Activated CD4-positive, CD25-positive, alpha-beta regulatory T cell treated with anti-CD3 and anti-CD28 coated beads, Interleukin-2, amount 50 U/mL, for 16 hours (primary cell): ENCODE results near the gene PANX2.

ENCODE experiments used
- DNase-seq: peaks from one replicate; pipeline ENCODE4 v3.0.0-alpha.2; 2020; ENCODE audit warnings: low read depth, low spot score

The PANX2 gene

GRCh38 chr22:50184004-50184901, 13.7 kb downstream of the PANX2 start:
- no peak for DNase-seq

- DNase-seq: no peak
Observed at GRCh38 chr22:50184902-50185374, 14.4 kb downstream of the PANX2 start.

- DNase-seq: peak; percentile 73
Observed at GRCh38 chr22:50185375-50186087, 15.0 kb downstream of the PANX2 start, which contains the start of gene TRABD. Gene TRABD, plus strand, starts transcription at chr22:50185913. Its CDS starts 7,148 bp downstream, at chr22:50193061.

DNA sequence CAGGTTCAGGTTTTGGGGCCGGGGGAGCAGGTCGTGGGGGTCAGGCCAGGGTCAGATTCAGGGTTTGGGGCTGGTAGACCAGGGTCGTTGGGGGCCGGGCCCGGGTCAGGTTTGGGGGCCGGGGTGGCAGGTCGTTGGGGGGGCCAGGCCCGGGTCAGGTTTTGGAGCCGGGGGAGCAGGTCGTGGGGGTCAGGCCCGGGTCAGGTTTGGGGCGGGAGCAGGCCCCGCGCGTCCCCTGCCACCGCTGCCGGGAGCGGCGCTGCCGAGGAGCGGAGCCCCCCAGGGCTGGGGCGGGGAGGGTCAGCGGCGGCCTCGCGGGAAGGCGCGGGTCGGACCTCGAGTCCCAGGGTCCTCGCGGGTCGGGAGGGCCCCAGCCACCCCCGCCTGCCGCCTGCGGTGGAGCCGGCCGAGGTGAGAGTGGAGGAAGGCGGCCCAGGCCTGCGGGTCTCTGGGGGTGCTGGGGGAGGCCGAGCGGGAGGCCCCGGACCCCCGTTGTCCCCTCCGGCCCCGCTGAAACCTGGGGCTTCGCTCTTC, 15.7 kb downstream of the PANX2 start:
- DNase-seq: no peak

GRCh38 chr22:50186761-50187523, 16.4 kb downstream of the PANX2 start:
- no peak for DNase-seq

DNA sequence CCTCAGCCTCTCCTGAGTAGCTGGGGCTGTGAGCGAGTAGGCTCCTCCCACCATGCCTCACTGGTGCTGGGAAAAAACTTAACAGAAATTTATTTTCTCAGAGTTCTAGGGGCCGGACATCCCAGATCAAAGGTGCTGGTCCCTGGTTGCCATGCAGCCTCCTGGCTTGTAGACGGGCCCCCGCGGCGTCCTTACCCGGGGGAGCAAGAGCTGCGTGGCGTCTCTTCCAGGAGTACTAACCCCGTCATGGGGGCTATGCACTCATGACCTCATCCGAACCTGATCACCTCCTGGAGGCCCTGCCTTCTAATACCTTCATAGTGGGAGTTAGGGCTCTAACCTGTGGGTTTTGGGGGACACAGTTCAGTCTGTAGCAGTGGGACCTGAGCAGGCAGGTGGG, 17.8 kb downstream of the PANX2 start:
- DNase-seq: no peak

DNA sequence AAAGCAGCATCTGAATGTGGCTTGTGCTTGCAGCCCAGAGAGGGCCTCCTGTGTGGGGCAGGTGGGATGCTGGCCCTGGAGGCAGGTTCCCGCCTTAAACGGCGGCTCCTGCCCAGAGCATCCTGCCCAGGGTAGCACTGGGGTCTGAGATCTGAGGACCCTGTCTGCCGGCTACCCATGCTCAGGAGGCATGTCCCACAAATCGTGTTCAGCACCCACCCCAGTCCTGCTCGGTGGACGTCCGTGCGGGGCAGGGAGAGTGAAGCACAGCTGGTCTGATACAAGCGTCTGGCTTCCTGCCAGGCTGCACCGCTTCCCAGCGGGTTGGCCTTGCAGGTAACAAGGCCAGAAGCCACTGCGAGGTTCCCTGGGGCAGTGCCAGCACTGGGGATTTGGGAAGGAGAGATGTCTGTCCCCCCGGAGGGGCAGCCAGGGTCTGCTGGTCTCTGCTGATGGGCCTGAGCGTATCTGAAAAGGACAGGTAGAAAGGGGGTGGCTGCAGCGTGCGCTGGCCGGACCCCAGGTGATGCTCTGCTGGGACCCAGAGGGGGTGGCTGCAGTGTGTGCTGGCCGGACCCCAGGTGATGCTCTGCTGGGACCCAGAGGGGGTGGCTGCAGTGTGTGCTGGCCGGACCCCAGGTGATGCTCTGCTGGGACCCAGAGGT, 18.8 kb downstream of the PANX2 start:
- no peak for DNase-seq

GRCh38 chr22:50189849-50190181, 19.3 kb downstream of the PANX2 start:
- no peak for DNase-seq

DNA sequence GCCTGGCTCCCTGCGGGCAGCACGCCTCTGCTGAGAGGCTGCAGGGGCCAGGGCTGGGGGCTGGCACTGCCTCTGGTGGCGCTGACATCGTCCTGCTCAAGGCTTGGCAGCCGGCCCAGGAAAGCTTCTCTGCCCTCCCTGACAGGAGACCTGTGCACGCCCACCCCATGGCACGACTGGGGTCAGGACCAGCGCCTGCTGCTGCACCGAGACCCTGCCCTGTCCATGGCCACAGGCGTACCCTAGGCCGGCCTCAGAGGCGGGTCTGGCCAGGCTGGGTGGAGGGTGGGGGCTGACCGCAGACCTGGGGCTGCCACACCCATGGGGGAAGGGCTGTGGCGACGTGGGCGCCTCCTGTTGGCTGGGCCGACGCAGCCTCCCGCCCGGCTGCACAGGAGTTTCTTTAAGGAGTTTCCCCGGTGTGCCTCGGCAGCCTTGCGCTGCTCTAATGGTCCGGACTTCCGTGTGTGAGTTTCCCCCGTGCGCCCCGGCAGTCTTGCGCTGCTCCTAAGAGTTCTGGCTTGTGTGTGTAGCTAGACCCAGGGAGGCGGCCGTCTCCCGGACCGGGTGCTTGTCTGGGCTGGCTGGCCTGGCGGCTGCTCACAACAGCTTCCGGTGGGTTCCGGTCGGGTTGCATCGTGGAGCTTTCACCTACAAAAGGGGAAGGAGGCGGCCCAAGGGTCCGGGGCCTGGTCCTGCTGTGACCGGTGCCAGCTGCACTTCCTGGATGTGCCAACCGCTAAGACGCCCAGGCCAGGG, 19.8 kb downstream of the PANX2 start:
- DNase-seq: peak; percentile 53

GRCh38 chr22:50190941-50191741, 20.6 kb downstream of the PANX2 start:
- peak; percentile 59 for DNase-seq

GRCh38 chr22:50192436-50193204, 22.1 kb downstream of the PANX2 start:
- no peak for DNase-seq

DNA sequence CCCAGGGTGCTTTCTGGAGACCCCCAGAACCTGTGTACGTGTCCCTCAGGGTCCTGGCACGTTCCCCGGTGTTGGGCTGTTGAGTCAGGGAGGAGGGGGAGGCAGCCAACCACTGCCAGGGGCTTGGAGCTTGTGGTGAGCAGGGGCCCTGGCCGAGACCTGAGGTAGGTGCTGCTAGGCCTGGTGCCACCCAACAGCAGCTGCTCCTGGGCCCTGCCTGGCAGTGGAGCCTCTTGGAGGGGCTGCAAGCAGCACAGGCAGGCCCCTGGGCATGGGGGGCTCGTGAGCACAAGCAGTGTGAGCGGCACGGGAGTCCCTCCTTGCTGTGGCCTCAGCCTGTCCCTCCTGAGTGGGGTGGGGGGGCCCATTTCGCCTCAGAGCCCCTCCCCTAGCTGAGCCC, 23.1 kb downstream of the PANX2 start:
- no peak for DNase-seq

DNA sequence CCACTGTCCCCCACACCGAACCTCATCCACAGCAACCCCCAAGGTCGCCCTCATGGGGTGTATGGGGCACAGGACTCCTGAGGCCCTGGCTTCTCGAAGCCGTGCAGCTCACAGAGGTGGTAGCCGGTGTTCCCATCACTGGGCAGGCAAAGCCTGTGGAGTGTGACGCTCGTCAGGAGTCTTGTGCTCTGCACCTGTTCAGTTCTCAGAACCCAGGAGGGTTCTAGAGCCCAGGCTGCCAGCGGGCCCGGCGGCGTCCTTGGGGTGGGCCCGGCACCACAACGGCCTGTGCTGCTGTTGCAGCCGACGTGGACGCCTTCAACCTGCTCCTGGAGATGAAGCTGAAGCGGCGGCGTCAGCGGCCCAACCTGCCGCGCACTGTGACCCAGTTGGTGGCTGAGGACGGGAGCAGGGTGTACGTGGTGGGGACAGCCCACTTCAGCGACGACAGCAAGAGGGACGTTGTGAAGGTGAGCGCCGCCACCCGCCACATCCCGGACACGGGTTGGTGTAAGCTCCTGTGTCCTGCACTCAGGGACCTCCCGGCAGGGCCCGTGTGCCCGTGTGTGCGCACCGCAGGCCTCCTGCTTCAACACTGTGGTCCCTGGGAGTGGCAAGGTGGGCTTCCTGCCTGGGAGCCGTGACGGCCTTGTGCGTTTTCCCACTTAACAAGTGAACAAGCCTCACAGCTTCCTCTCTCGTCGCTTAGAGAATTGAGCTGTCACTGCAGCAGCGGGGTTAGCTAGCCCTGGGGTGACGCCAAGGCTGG, 23.7 kb downstream of the PANX2 start:
- no peak for DNase-seq

- no peak for DNase-seq
Observed at GRCh38 chr22:50196256-50196655, 25.7 kb downstream of the PANX2 start.

DNA sequence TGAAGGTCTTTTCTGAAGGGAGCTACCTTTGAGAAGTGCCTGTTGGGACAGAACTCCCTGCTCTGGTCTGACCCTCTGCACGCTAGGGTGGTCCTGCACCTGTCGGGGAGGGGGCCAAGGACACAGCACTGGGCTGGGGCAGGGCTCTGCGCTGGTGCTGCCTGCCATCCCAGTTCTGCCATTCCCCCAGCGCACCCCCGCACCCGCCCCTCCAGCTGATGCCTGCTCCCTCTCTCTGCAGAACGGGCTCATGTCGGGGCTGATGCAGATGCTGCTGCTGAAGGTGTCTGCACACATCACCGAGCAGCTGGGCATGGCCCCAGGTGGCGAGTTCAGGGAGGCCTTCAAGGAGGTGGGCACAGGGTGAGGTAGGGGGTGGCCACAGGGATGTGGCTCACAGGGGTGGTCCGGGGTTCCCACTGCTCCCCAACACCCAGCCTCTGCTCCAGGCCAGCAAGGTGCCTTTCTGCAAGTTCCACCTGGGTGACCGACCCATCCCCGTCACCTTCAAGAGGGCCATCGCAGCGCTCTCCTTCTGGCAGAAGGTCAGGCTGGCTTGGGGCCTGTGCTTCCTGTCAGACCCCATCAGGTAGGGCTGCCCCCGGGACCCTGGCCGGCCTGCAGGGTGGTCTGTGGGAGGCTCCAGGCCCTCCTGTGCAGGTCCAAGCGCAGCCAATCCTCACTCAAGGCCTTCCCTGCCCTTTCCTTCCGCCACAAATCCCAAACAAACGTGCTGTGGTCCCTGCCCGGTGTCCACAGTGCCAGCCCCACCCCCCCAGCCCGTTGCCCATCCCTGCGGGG, 26.7 kb downstream of the PANX2 start:
- no peak for DNase-seq

DNA sequence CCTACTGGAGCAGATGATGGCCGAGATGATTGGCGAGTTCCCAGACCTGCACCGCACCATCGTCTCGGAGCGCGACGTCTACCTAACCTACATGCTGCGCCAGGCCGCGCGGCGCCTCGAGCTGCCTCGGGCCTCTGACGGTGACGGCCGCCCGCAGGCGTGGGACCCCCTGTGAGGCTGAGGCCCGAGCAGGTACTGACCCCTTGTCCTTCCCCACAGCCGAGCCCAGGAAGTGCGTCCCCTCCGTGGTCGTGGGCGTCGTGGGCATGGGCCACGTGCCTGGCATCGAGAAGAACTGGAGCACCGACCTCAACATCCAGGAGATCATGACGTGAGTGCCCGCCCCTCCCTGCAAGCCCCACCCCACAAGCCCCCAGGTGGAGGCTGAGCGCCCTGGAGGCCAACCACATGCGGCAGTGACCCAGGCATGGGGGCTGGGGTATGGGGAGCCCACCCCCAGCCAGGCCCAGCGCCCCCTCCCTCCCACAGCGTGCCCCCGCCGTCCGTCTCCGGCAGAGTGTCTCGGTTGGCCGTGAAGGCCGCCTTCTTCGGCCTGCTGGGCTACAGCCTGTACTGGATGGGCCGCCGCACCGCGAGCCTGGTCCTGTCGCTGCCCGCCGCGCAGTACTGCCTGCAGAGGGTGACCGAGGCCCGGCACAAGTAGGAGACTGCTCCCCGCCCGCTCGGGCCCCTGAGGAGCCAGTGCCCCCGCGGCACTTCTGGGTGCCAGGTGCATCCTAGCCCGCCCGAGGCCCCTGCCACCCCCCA, 27.5 kb downstream of the PANX2 start:
- DNase-seq: no peak

DNA sequence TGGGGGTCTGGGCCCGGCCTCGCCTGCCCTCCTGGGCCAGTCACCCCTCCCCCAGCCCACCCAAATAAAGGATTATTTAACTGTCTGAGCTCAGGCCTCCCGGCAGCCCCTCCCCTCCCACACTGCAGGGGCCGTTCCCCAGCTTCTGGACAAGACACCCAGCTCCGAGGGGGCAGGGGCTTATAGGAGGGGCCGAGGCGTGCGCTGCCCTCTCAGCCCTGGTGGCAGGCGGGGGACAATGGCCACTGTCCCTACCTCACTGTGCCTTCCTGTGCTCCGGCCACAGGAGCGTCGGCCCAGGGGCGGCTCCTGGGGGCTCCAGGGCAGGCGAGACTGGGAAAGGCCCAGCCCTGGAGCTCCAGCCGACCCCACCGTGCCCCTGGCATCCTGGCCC, 28.1 kb downstream of the PANX2 start:
- DNase-seq: no peak
